Cardiac fibroblast (primary cell): Measurements from ENCODE around the gene TDRD15.
"Not testable (repeated sequence)": the region's sequence is repeated elsewhere in the genome, so short reads cannot be mapped to it uniquely, and the experiment has no call there.

ENCODE experiments used
- DNase-seq, 2 donors: peaks; one replicate each; pipeline versions ENCODE4 v3.0.0 to v3.0.0-alpha.2; 2010; ENCODE audit warnings: low read depth in 2 of 2
- H3K4me3 ChIP-seq, 2 donors: replicated peaks in 1 of 2; 1 replicate in 1 of 2; 2 replicates in 1 of 2; pipeline ENCODE4 v1.5.1; 2011; ENCODE audit warnings: low read depth in 2 of 2, low read length in 2 of 2, mild to moderate bottlenecking in 2 of 2, moderate library complexity in 1 of 2
- CTCF ChIP-seq: IDR thresholded peaks from one replicate; pipeline ENCODE4 v1.5.1; 2011; ENCODE audit warnings: low read depth, mild to moderate bottlenecking, low read length, inconsistent platforms

TDRD15 gene

DNA sequence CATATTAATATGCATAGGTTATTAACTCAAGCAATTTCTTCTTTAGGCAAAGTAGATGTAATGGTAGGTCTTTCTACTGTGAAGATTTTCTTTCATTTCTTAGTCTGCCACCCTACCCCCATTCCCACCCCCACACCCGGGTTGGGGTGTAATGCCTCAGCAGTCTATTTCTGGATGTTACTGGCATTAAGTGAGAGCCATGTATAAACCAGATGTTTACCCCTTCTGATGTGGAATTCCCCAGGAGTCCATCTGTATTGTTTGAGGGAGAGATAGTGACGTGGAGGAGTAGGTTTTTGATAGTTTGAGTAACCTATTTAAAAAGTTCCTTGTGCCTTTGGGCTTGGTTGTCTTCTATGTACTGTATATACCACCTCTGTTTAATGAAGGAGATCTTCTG, 11.8 kb downstream of the TDRD15 start:
- H3K4me3 ChIP-seq: no peak overlapping the region
- no peak for DNase-seq
- TF ChIP-seq CTCF: no peak

DNA sequence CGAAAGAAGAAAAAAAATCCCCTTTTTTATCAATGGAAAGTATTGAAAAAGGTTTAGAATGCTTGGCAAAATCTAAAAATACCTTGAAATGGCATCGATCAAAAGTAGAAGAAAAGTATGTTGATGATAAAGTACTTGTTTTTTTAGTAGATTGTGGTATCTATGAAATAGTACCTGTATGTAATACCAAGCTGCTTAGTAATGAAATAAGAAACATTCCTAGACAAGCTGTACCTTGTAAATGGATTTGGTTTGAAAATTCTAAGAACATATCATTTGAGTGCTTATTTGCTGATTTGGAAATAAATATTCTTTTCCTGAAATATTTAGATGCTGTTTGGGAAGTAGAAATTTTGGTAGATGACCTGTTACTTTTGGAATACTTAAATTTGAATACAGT, 18.4 kb downstream of the TDRD15 start:
- H3K4me3 ChIP-seq: no peak overlapping the region
- no peak for TF ChIP-seq CTCF
- no peak for DNase-seq

- no peak overlapping the region for H3K4me3 ChIP-seq
- TF ChIP-seq CTCF: no peak
- no peak for DNase-seq
Observed at GRCh38 chr2:21146638-21147037, 22.9 kb downstream of the TDRD15 start.

DNA sequence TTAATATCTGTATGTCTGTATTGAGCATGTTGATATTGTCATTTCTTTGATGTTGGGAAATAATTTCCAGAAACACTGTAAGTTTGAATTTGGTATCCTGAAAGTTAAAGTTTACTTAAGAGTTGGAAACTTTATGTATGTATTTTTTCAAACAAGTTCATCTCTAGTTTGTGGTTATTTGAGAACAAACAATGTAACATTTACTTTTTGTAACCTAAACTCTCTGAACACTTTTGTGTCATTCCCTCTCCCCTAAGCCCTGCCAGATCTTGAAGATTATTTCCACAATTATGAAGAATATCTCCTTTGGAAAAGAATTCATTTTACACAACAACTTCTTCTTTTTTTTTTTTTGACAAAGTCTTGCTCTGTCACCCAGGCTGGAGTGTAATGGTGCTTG, 24.9 kb downstream of the TDRD15 start:
- no peak for DNase-seq
- no peak overlapping the region for H3K4me3 ChIP-seq
- no peak for TF ChIP-seq CTCF

- not testable (repeated sequence) for DNase-seq
Observed at GRCh38 chr2:21151234-21151633, 27.5 kb downstream of the TDRD15 start.

GRCh38 chr2:21155365-21156136, 31.8 kb downstream of the TDRD15 start:
- TF ChIP-seq CTCF: no peak
- DNase-seq: no peak
- H3K4me3 ChIP-seq: no peak overlapping the region

More at GRCh38 chr2:21151234-21151633, 27.5 kb downstream of the TDRD15 start:
- not testable (repeated sequence) for H3K4me3 ChIP-seq

GRCh38 chr2:21161122-21161521, 37.4 kb downstream of the TDRD15 start:
- no peak for DNase-seq
- no peak for TF ChIP-seq CTCF
- no peak overlapping the region for H3K4me3 ChIP-seq
